HL-60 (cell line): ENCODE measurements around the gene SEPTIN5.

Source experiments
- DNase-seq, 2 experiments: peaks; one replicate each; pipeline ENCODE4 v3.0.0-alpha.2; 2010 to 2020; ENCODE audit warnings: low read depth in 1 of 2, low spot score in 1 of 2
- H3K27ac ChIP-seq: fragments of 250-450 bp; sonication (Bioruptor Pico); replicated peaks from 2 replicates; pipeline ENCODE4 v1.5.1; 2020; ENCODE audit warnings: mild to moderate bottlenecking, moderate library complexity
- H3K27me3 ChIP-seq: fragments of 250-450 bp; sonication (Bioruptor Pico); 2 replicates; pipeline ENCODE4 v1.5.1; 2021; ENCODE audit warnings: mild to moderate bottlenecking, moderate library complexity; ENCODE audit not compliant: insufficient read depth, poor library complexity, severe bottlenecking
- H3K4me3 ChIP-seq: replicated peaks from 2 replicates; pipeline ENCODE4 v1.5.1; 2011; ENCODE audit warnings: mild to moderate bottlenecking, control low read depth, low read length; ENCODE audit not compliant: insufficient read depth
- CTCF ChIP-seq: IDR thresholded peaks from one replicate; pipeline ENCODE4 v1.5.1; 2011; ENCODE audit warnings: low read length, control low read depth, inconsistent platforms; ENCODE audit not compliant: insufficient read depth
- GABPA ChIP-seq: IDR thresholded peaks from 2 replicates; pipeline ENCODE4 v1.6.1; 2012; ENCODE audit warnings: low read depth
- POLR2AphosphoS5 ChIP-seq: IDR thresholded peaks from 2 replicates; pipeline ENCODE4 v1.6.1; 2012; ENCODE audit warnings: low read depth
- REST ChIP-seq: IDR thresholded peaks from 2 replicates; pipeline ENCODE4 v1.6.1; 2012; ENCODE audit warnings: low read depth; ENCODE audit not compliant: insufficient replicate concordance
- SPI1 ChIP-seq: IDR thresholded peaks from 2 replicates; pipeline ENCODE4 v1.6.1; 2012; ENCODE audit warnings: low read depth, mild to moderate bottlenecking, borderline replicate concordance

SEPTIN5 gene

DNA sequence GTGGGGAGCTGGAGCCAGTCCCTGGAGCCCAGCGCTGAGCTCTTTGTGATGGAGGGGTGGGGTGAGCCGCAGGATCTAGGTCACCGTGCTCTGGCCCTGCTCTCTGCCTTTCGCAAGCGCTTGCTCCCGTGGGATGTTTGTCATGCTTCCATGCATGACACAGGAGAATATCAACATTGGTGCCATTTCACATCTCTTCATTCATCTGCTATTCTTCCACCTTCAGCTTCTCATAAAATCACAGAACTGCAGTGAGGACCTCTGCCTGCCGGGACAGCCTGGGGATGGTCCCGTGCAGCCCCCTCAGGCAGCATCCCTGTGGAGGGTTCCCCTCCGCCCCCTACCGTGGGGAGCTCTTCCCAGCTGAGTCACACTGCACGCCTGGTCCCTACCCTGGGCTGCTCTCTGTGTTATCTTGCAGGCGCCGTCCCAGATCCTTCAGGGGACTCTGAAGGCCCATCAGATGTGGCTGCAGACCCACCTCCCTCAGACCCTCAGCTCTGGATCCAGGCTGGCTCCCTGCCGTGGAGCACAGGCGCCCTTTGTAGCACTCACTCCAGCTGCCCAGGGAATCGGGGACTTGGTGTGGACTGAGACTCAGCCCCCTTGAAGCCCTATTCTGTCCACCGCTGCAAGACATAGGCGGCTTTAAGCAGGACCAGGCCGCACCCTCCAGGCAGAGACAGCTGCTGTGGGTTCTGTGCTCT lies 5.1 kb upstream of the SEPTIN5 start:
- no peak for DNase-seq

GRCh38 chr22:19710020-19710768 lies 4.1 kb upstream of the SEPTIN5 start:
- no peak for DNase-seq
- Histone ChIP-seq H3K27me3 (no peaks in the 10 kb centered on the region), H3K4me3 (no peak overlapping the region), H3K27ac (no peak overlapping the region)
- no peak for TF ChIP-seq POLR2AphosphoS5
- no peak for TF ChIP-seq SPI1
- no peak for TF ChIP-seq GABPA
- no peak for TF ChIP-seq REST
- no peak for TF ChIP-seq CTCF

More for the DNA sequence above, 5.1 kb upstream of the SEPTIN5 start:
- Histone ChIP-seq H3K27me3 (no peaks in the 10 kb centered on the region), H3K4me3 (no peak overlapping the region), H3K27ac (no peak overlapping the region)
- TF ChIP-seq REST (no peak), CTCF (no peak), SPI1 (no peak), GABPA (no peak), POLR2AphosphoS5 (no peak)

DNA sequence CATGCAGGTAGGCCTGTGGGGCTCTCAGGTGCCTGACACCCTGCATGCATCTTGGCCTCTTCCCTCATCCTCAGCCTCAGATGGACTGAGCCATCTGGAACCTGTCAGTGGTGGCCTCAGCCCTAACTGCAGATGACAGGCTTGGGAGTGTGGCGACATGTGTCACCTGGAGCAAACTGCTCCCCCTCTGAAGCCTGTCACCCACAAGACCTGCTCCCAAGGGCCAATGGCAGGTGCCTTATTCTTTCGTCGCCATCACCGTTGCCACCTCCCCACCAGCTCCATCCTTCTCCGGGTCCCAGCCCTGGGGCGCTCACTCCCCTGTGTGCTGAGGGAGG lies 3.6 kb upstream of the SEPTIN5 start:
- Histone ChIP-seq H3K27ac (no peak overlapping the region), H3K4me3 (no peak overlapping the region), H3K27me3 (no peaks in the 10 kb centered on the region)
- TF ChIP-seq REST (no peak), GABPA (no peak), POLR2AphosphoS5 (no peak)
- no peak for DNase-seq
